Ishikawa (cell line): Measurements from ENCODE around the gene RYR2.

Experiments used
- CEBPB ChIP-seq: IDR thresholded peaks from 2 replicates; pipeline ENCODE4 v1.6.1; 2012
- CREB1 ChIP-seq: IDR thresholded peaks from 2 replicates; pipeline ENCODE4 v1.6.1; 2012; ENCODE audit warnings: low read depth
- EP300 ChIP-seq: IDR thresholded peaks from 2 replicates; pipeline ENCODE4 v1.6.1; 2012; ENCODE audit warnings: borderline replicate concordance
- FOXM1 ChIP-seq: IDR thresholded peaks from 2 replicates; pipeline ENCODE4 v1.6.1; 2012; ENCODE audit warnings: low read depth, borderline replicate concordance
- MAX ChIP-seq: IDR thresholded peaks from 2 replicates; pipeline ENCODE4 v1.6.1; 2012
- NFIC ChIP-seq: IDR thresholded peaks from 2 replicates; pipeline ENCODE4 v1.6.1; 2012
- RAD21 ChIP-seq: IDR thresholded peaks from 2 replicates; pipeline ENCODE4 v1.6.1; 2012; ENCODE audit warnings: low read depth
- REST ChIP-seq: IDR thresholded peaks from 2 replicates; pipeline ENCODE4 v1.6.1; 2012; ENCODE audit warnings: low read depth, mild to moderate bottlenecking
- TAF1 ChIP-seq: IDR thresholded peaks from 2 replicates; pipeline ENCODE4 v1.6.1; 2012; ENCODE audit warnings: low read depth, mild to moderate bottlenecking
- TEAD4 ChIP-seq: IDR thresholded peaks from 2 replicates; pipeline ENCODE4 v1.6.1; 2012
- USF1 ChIP-seq: IDR thresholded peaks from 2 replicates; pipeline ENCODE4 v1.6.1; 2012
- YY1 ChIP-seq: IDR thresholded peaks from 2 replicates; pipeline ENCODE4 v1.6.1; 2012; ENCODE audit warnings: low read depth
- ZBTB7A ChIP-seq: IDR thresholded peaks from 2 replicates; pipeline ENCODE4 v1.6.1; 2012; ENCODE audit warnings: low read depth

GRCh38 chr1:237779356-237779755 is 737.4 kb downstream of the RYR2 start:
- TF ChIP-seq EP300 (no peak), YY1 (no peak), TAF1 (no peak), RAD21 (no peak), NFIC (no peak), REST (no peak), CEBPB (no peak), ZBTB7A (no peak), FOXM1 (no peak), TEAD4 (no peak), CREB1 (no peak), MAX (no peak), USF1 (no peak)
